Measurements from ENCODE around the gene PPP1R37. TPM values are rescaled to one million over a fixed set of nuclear protein-coding genes. Genes with fewer than 3 reads are reported as not detected.

Gene PPP1R37
- total RNA-seq, 1 donor from 2014 or later: 20.4 TPM

DNA sequence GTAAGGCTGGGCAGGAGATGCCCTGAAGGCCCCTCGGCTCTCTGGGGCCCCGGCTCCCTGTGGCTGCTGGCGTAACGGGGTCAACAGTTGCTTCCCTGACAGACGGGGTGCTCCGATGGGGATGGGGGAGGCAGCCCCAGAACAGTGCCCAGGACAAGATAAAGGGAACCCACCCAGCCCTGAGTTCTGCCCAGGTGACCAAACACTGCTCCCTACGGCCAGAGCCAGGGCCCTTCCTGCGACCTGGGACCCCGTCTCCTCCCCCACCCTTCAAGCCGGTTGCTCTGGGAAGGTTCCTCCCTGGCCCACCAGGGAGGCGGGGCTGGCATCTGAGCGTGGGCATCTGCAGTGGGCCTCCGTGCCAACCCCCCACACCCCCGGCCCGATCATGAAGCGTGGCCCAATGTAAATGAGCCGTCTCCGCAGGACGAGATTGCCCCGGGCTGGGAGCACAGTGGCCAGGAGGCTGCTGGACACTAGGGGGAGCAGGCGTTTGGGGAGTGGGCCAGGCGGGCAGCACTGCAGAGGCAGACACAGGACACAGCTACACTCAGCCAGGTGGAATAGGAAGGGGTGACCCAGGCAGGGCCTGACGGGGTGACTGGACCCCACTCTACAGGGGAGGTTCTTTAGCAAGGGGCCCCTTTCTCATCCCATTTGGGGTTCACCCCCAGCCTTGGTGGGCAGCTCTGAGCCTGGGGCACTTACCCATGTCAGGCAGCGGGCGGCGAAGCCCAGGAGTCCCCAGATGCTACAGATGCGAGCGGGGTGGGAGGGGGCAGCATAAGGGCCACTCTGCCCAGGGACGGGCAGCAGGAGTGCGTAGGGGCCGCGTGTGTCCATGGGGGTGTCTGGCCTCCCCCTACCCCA, 69.0 kb downstream of the PPP1R37 start:
- Mint-ChIP-seq H3K36me3 (ENCODE audit: low read depth) (peaks cover 1% of the 10 kb centered on the region), H3K9me3 (no peaks in the 10 kb centered on the region), H3K4me1 (ENCODE audit: low read depth) (peaks cover 14% of the 10 kb centered on the region)

DNA sequence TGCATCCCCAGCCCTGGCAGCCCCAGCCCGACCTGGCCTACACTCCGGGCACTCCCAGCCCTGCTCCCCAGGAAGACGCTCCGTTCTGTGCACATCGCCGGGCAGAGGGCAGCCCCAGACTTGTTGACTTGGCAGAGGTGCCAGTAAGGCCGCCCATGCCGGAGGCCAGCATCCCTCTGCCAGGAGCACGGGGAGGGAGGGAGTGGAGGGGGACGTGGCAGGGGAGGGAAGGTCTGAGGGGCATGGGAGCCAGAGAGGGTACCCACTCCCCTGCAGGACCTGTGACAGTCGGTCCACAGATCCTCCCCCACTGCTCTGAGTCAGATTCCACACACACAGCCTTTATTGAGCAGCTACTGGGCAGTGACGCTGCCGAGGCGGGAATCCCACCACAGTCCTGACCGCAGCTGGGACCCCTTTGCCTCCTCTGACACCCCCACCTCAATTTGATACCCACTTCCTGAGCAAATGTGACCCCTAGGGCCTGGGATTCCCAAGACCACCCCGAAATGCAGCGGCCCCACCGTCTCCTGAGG, 69.7 kb downstream of the PPP1R37 start:
- Mint-ChIP-seq H3K36me3 (ENCODE audit: low read depth) (peaks cover 2% of the 10 kb centered on the region), H3K4me1 (ENCODE audit: low read depth) (peaks cover 16% of the 10 kb centered on the region), H3K4me3 (no peak overlapping the region), H3K27me3 (ENCODE audit: insufficient read depth) (peaks cover 8% of the 10 kb centered on the region), H3K9me3 (no peaks in the 10 kb centered on the region), H3K27ac (no peak overlapping the region)
- DNase-seq (ENCODE audit: low spot score): no peak
- intact Hi-C loops (cut with micrococcal nuclease): no loop called here

More for the DNA sequence above, 69.0 kb downstream of the PPP1R37 start:
- Mint-ChIP-seq H3K27ac (no peak overlapping the region), H3K27me3 (ENCODE audit: insufficient read depth) (peaks cover 8% of the 10 kb centered on the region), H3K4me3 (no peak overlapping the region)
- intact Hi-C loops (cut with micrococcal nuclease): no loop called here
- no peak for DNase-seq (ENCODE audit: low spot score)

DNA sequence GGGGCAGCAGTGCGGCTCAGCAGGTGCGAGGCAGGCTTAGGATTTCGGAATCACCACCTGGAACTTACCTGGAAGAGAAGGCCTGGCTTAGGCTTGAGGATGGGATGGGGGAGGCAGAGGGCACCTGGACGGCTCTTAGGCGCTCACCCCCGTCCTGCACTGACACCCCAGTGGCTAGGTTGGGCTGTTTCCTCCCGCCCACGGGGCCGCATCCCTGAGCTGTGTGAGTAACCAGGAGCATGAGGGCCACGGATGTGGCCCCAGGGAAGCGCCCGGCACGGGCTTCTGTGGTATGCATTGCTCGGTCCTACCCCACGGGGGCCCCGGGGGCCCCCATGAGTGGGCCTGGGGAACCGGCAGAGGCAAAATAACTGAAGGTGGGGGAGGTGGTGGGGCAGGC, 70.2 kb downstream of the PPP1R37 start:
- Mint-ChIP-seq H3K36me3 (ENCODE audit: low read depth) (peaks cover 2% of the 10 kb centered on the region), H3K4me3 (no peak overlapping the region), H3K27me3 (ENCODE audit: insufficient read depth) (peaks cover 5% of the 10 kb centered on the region), H3K27ac (no peak overlapping the region), H3K4me1 (ENCODE audit: low read depth) (peaks cover 16% of the 10 kb centered on the region), H3K9me3 (no peaks in the 10 kb centered on the region)
- intact Hi-C loops (cut with micrococcal nuclease): no loop called here
- DNase-seq (ENCODE audit: low spot score): no peak

GRCh38 chr19:45163751-45164460, 70.9 kb downstream of the PPP1R37 start:
- DNase-seq (ENCODE audit: low spot score): no peak
- Mint-ChIP-seq H3K27me3 (ENCODE audit: insufficient read depth) (peaks cover 4% of the 10 kb centered on the region), H3K36me3 (ENCODE audit: low read depth) (peaks cover 2% of the 10 kb centered on the region), H3K4me3 (peak overlapping the region; percentile 59), H3K27ac (no peak overlapping the region), H3K4me1 (ENCODE audit: low read depth) (peaks cover 16% of the 10 kb centered on the region), H3K9me3 (no peaks in the 10 kb centered on the region)
- intact Hi-C loops (cut with micrococcal nuclease): loop anchor here (1.0 kb wide), 1 partner anchor 14 kb away; the partner anchor contains the start of genes BLOC1S3 and TRAPPC6A

- intact Hi-C loops (cut with micrococcal nuclease): loop anchor here (1.0 kb wide), 1 partner anchor 14 kb away; the partner anchor contains the start of genes BLOC1S3 and TRAPPC6A
- H3K27me3 Mint-ChIP-seq (ENCODE audit: insufficient read depth): peaks cover 4% of the 10 kb centered on the region
- peaks cover 2% of the 10 kb centered on the region for H3K36me3 Mint-ChIP-seq (ENCODE audit: low read depth)
- DNase-seq (ENCODE audit: low spot score): peak; percentile 60
- no peak overlapping the region for H3K27ac Mint-ChIP-seq
- no peak overlapping the region for H3K4me3 Mint-ChIP-seq
- no peaks in the 10 kb centered on the region for H3K9me3 Mint-ChIP-seq
- peaks cover 16% of the 10 kb centered on the region for H3K4me1 Mint-ChIP-seq (ENCODE audit: low read depth)
These were observed 71.8 kb downstream of the PPP1R37 start for GRCh38 chr19:45164577-45165335.

DNA sequence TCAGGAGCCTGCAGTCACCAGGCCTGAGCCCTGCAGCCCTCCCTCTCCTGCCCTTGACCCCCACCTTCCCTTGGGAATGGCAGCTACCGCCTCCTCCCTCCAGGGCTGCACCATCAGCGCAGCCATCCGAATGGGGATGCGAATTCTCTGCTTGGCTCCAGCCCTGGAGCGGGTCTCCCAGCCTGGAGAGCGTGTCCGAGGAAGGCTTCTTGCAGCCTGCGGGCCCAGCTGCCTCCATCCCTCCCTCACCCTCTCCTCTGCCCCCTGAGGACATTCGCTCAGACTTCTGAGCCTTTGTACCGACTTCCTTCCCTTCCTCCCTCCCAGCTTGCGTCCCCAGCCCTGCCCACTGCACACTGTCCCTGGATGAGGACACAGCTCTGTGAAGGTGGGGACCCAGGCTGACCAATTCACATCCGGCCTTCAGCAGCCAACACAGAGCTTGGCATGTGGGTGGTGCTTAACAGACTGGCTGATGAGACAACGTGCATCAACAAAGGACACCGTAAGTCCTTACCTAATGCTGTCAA, 73.8 kb downstream of the PPP1R37 start:
- H3K27me3 Mint-ChIP-seq (ENCODE audit: insufficient read depth): no peaks in the 10 kb centered on the region
- intact Hi-C loops (cut with micrococcal nuclease): no loop called here
- peaks cover 4% of the 10 kb centered on the region for H3K36me3 Mint-ChIP-seq (ENCODE audit: low read depth)
- H3K27ac Mint-ChIP-seq: no peak overlapping the region
- H3K9me3 Mint-ChIP-seq: no peaks in the 10 kb centered on the region
- H3K4me1 Mint-ChIP-seq (ENCODE audit: low read depth): peaks cover 30% of the 10 kb centered on the region
- no peak overlapping the region for H3K4me3 Mint-ChIP-seq
- no peak for DNase-seq (ENCODE audit: low spot score)

- no peak for DNase-seq (ENCODE audit: low spot score)
- Mint-ChIP-seq H3K9me3 (no peaks in the 10 kb centered on the region), H3K4me1 (ENCODE audit: low read depth) (peaks cover 36% of the 10 kb centered on the region), H3K27ac (no peak overlapping the region), H3K36me3 (ENCODE audit: low read depth) (peaks cover 4% of the 10 kb centered on the region), H3K4me3 (no peak overlapping the region), H3K27me3 (ENCODE audit: insufficient read depth) (no peaks in the 10 kb centered on the region)
- intact Hi-C loops (cut with micrococcal nuclease): no loop called here
These were observed 75.9 kb downstream of the PPP1R37 start for GRCh38 chr19:45168767-45169351.

DNA sequence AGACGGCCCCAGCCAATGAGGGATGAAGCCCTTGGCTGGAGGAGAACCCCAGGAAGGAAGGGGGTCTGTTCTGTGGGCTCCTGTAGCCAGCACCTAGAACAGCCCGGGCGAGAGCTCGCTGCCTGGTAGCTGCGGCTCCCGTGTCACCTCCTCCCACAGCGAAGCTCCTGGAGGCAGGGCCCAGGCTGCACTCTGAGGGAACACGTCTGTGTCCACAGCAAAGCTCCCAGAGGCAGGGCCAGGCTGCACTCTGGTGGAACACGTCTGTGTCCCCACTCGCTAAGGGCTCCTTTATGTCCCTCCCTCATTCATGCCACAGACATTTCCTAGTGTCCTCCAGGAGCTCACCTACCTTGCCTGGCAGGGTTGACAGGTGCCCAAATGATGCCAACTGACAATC, 76.6 kb downstream of the PPP1R37 start:
- Mint-ChIP-seq H3K27me3 (ENCODE audit: insufficient read depth) (no peaks in the 10 kb centered on the region), H3K4me3 (no peak overlapping the region), H3K4me1 (ENCODE audit: low read depth) (peaks cover 28% of the 10 kb centered on the region), H3K9me3 (no peaks in the 10 kb centered on the region), H3K27ac (peak overlapping the region; percentile 48), H3K36me3 (ENCODE audit: low read depth) (peaks cover 4% of the 10 kb centered on the region)
- intact Hi-C loops (cut with micrococcal nuclease): loop anchor here (10.0 kb wide), 1 partner anchor 1685 kb away; the partner anchor contains the start of gene AP2S1
- no peak for DNase-seq (ENCODE audit: low spot score)

DNA sequence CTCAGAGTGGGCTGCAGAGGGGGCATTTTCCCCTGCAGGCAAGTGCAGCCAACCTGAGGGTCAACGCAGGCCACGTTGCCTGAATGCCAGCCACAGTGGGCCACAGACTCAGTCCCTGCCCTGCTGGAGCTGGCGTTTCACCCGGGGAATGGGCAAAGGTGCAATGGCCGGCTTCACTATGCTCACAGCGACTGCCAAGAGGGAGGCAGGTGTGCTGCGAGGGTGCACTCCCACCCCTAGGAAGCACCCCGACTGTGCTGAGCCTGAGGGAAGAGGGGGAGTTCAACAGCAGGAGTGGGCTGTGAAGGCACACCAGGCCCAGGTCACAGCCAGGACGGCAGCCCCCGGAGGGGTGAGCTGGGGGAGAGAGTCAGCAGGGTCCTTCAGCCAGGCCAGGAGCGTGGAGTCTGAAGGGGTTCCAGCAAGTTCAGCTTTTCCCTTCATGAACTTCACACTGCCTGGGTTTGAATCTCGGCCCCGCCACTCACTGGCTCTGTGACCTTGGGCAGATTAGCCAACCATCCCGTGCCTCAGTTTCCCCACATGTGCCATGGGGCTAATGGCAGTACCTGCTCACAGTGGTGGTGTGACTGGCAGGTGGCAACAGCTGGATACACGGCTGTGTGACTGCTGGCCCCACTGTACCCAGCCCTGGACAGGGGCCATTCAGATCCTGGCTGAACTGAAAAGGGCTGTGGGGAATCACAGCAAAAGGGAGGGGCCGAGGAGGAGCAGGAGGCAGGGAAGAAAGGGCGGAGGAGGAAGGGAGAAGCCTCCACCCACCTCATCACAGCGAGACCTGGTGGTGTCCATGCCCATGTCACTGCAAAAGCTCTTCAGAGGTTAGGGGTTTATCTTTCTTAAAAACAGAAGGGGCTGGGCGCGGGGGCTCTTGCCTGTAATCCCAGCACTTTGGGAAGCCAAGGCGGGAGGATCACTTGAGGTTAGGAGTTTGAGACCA, 77.4 kb downstream of the PPP1R37 start:
- Mint-ChIP-seq H3K4me3 (peak overlapping the region; percentile 66), H3K27me3 (ENCODE audit: insufficient read depth) (no peaks in the 10 kb centered on the region), H3K4me1 (ENCODE audit: low read depth) (peaks cover 27% of the 10 kb centered on the region), H3K27ac (peak overlapping the region; percentile 94), H3K36me3 (ENCODE audit: low read depth) (peaks cover 4% of the 10 kb centered on the region), H3K9me3 (no peaks in the 10 kb centered on the region)
- no peak for DNase-seq (ENCODE audit: low spot score)
- intact Hi-C loops (cut with micrococcal nuclease): loop anchor here (10.0 kb wide), 1 partner anchor 1684 kb away; the partner anchor contains the start of gene AP2S1

DNA sequence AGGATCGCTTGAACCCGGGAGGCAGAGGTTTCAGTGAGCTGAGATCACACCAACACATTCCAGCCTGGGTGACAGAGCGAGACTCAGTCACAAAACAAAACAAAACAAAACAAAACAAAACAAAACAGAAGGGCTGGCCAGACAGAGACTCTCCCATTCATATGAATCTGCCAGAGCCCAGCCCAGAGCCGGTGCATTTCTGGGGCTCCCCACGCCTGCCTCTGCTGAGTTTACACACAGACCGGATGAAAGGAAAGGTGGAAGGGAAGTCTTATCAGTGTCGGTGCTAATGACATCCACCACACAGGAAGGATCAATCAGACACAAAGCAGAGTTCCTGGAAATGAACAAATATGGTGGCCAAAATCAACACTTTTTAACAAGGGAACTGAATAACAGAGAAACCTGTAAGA, 78.2 kb downstream of the PPP1R37 start:
- intact Hi-C loops (cut with micrococcal nuclease): loop anchor here (10.0 kb wide), 1 partner anchor 1684 kb away; the partner anchor contains the start of gene AP2S1
- Mint-ChIP-seq H3K27ac (peak overlapping the region; percentile 94), H3K9me3 (no peaks in the 10 kb centered on the region), H3K4me3 (peak overlapping the region; percentile 66), H3K36me3 (ENCODE audit: low read depth) (peaks cover 4% of the 10 kb centered on the region), H3K4me1 (ENCODE audit: low read depth) (peaks cover 27% of the 10 kb centered on the region), H3K27me3 (ENCODE audit: insufficient read depth) (no peaks in the 10 kb centered on the region)
- peak; percentile 45 for DNase-seq (ENCODE audit: low spot score)

- Mint-ChIP-seq H3K9me3 (no peaks in the 10 kb centered on the region), H3K4me3 (no peak overlapping the region), H3K36me3 (ENCODE audit: low read depth) (peaks cover 2% of the 10 kb centered on the region), H3K4me1 (ENCODE audit: low read depth) (peaks cover 22% of the 10 kb centered on the region), H3K27me3 (ENCODE audit: insufficient read depth) (no peaks in the 10 kb centered on the region), H3K27ac (peak overlapping the region; percentile 61)
- intact Hi-C loops (cut with micrococcal nuclease): loop anchor here (10.0 kb wide), 1 partner anchor 1683 kb away; the partner anchor contains the start of gene AP2S1
- no peak for DNase-seq (ENCODE audit: low spot score)
These were observed 79.2 kb downstream of the PPP1R37 start for GRCh38 chr19:45172173-45172572.

Data from activated T-helper 1 cell treated with anti-CD3 and anti-CD28 coated beads, Interleukin-12 subunit alpha, Interleukin-12 subunit beta, Interleukin-2, Interleukin-4 antibody, amounts not matched to agents 30 ng/mL and 10 ng/mL and 1 ng/mL, durations not matched to agents 14 hours and 24 hours and 36 hours (primary cell).